ENCODE data around the gene CYP19A1. TPM values are rescaled to one million over a fixed set of nuclear protein-coding genes. Genes with fewer than 3 reads are reported as not detected.
"Not testable (repeated sequence)": the region's sequence is repeated elsewhere in the genome, so short reads cannot be mapped to it uniquely, and the experiment has no call there.

Gene CYP19A1
- total RNA-seq, 1 donor from 2014 or later, result 0.95 TPM

DNA sequence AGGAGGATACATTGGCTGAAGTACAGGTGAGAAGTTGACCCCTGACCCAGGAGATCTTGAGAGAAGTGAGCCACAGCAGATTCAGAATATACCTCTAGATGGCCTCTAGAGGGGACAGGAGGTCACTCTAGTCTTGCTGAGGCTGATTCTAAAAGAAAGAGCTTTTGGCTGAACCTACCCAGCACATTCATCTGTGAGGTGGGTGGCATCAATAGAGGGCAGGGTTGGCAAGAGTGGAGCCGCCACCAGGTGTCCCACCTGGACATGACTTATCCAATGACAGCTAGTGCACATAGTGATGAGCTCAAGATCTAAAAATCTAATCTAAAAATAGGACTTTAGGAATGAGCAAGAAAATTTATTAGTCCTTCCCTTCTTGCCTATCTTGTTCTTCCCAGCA is 51.6 kb downstream of the CYP19A1 start:
- ATAC-seq (peak in 1 of 2 donors; percentile 18), DNase-seq (no peak)
- no peaks in the 10 kb centered on the region for H3K27me3 ChIP-seq (ENCODE audit: low read depth)
- intact Hi-C loops (cut with DNase I), result no loop called here
- H3K27ac ChIP-seq, result no peak overlapping the region
- H3K36me3 ChIP-seq, result no peaks in the 10 kb centered on the region
- no peak overlapping the region for H3K4me3 ChIP-seq
- TF ChIP-seq, protein P1, sequence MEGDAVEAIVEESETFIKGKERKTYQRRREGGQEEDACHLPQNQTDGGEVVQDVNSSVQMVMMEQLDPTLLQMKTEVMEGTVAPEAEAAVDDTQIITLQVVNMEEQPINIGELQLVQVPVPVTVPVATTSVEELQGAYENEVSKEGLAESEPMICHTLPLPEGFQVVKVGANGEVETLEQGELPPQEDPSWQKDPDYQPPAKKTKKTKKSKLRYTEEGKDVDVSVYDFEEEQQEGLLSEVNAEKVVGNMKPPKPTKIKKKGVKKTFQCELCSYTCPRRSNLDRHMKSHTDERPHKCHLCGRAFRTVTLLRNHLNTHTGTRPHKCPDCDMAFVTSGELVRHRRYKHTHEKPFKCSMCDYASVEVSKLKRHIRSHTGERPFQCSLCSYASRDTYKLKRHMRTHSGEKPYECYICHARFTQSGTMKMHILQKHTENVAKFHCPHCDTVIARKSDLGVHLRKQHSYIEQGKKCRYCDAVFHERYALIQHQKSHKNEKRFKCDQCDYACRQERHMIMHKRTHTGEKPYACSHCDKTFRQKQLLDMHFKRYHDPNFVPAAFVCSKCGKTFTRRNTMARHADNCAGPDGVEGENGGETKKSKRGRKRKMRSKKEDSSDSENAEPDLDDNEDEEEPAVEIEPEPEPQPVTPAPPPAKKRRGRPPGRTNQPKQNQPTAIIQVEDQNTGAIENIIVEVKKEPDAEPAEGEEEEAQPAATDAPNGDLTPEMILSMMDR (IDR thresholded peaks at IDR 0.05), result peak; percentile 20
- no peaks in the 10 kb centered on the region for H3K9me3 ChIP-seq
- H3K4me1 ChIP-seq, result peaks cover 7% of the 10 kb centered on the region

DNA sequence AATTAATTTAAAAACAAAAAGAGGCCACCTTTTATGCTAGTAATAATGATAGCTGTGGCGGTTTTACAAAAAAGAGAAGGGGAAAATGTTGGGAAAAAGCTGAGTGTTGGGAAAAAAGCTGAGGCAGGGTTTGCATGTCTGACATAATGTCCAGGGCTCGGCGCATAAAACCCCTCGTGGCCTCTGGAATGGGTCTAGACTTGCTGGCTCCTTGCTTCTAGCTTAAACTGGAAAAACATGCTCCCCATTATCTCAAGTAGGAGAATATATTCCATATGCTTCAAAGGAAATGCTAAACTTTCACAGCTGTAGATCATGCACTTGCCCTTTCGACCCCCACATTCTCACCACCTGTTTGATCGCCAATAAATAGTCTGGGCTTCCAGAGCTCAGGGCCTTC is 53.0 kb downstream of the CYP19A1 start:
- no peak for DNase-seq
- no peak overlapping the region for H3K27ac ChIP-seq
- no peak for ATAC-seq

DNA sequence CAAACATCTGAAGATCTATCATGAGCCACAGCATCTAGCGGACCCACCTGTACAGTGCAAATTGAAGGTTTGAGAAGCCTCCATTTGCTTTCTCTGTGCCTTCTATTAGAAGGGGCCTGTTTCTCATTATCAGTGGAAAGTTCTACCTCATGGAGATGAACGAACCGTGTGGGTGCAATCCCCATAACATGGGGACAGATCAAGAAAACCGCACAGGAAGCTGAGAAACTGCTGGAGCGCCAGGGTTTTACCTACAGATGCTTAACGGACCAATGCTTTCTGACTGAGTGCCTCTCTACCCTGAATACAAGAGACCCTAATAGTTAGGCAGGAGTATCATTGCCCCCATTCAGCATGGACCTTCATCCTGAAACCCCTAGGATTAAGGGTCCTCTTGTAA is 53.5 kb downstream of the CYP19A1 start:
- ATAC-seq, result no peak
- peaks cover 7% of the 10 kb centered on the region for H3K4me1 ChIP-seq
- no peaks in the 10 kb centered on the region for H3K27me3 ChIP-seq (ENCODE audit: low read depth)
- no peaks in the 10 kb centered on the region for H3K36me3 ChIP-seq
- TF ChIP-seq, protein P1 (IDR thresholded peaks at IDR 0.05), result no peak
- no peak for DNase-seq
- H3K27ac ChIP-seq, result no peak overlapping the region
- no peaks in the 10 kb centered on the region for H3K9me3 ChIP-seq
- H3K4me3 ChIP-seq, result no peak overlapping the region
- intact Hi-C loops (cut with DNase I), result no loop called here

More for the DNA sequence above, 53.0 kb downstream of the CYP19A1 start:
- Histone ChIP-seq H3K27me3 (ENCODE audit: low read depth) (no peaks in the 10 kb centered on the region), H3K4me1 (peaks cover 7% of the 10 kb centered on the region), H3K9me3 (no peaks in the 10 kb centered on the region), H3K36me3 (no peaks in the 10 kb centered on the region), H3K4me3 (no peak overlapping the region)
- intact Hi-C loops (cut with DNase I), result no loop called here
- TF ChIP-seq, protein P1 (IDR thresholded peaks at IDR 0.05), result no peak

DNA sequence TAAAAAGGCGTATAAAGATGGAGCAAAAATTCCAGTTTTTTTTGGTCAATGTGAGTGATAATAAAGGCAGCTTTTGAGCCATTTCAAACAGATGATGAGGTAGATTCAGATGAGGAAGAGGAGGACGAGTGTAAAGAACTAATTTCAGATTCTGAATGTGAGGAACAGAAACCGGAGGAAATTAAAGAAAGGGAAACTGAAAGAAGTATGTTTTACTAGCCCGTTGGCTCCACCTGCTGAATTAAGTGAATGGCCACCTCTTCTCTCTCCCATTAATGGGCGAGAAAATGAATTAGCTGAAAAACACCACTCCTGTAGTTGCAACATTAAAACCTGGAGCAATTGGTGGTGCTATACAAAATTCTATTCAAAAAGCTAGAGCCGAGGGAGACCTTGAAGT is 55.4 kb downstream of the CYP19A1 start:
- TF ChIP-seq, protein P1 (IDR thresholded peaks at IDR 0.05), result no peak
- no peak for DNase-seq
- intact Hi-C loops (cut with DNase I), result no loop called here
- no peak for ATAC-seq
- Histone ChIP-seq H3K4me1 (peaks cover 7% of the 10 kb centered on the region), H3K4me3 (no peak overlapping the region), H3K27ac (no peak overlapping the region), H3K36me3 (no peaks in the 10 kb centered on the region), H3K9me3 (no peaks in the 10 kb centered on the region), H3K27me3 (ENCODE audit: low read depth) (no peaks in the 10 kb centered on the region)

DNA sequence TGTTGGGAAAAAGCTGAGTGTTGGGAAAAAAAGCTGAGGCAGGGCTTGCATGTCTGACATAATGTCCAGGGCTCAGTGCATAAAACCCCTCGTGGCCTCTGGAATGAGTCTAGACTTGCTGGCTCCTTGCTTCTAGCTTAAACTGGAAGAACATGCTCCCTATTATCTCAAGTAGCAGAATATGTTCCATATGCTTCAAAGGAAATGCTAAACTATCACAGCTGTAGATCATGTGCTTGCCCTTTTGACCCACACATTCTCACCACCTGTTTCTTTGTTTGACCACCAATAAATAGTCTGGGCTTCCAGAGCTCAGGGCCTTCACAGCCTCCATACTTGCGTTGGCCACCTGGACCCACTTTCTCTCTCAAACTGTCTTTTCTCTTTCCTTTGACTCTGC is 56.2 kb downstream of the CYP19A1 start:
- H3K27ac ChIP-seq; DNase-seq; intact Hi-C loops (cut with DNase I); H3K27me3 ChIP-seq (ENCODE audit: low read depth); ATAC-seq; H3K4me3 ChIP-seq; H3K9me3 ChIP-seq; H3K4me1 ChIP-seq; H3K36me3 ChIP-seq: not testable (repeated sequence)

DNA sequence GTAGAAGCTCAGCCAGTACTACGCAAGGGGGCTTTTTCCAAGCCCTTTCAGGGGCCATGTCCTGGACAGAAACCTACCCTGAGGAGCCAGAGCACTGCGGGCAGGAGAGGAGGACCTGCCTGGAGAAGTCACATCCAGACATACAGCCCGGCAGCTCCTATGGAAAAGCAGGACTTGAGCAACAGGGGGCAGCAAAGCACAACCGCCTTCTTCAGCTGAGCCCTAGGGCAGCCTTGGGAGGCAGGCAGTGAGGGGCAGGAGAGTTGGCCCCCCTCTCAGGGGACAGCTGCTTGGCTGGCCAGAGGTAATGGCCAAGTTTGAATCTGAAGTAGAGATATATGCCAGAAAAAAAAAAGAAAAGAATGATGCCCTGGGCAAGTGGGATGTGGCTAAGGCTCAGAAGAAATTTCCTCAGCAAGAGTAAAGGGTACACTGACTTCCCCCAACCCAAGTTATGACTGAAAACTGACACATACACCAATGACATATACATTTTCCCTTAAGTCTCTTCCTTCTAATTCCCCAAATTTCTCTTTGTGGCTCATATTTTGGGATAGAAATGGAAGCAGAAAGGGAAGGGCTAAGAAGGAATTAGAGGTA is 56.9 kb downstream of the CYP19A1 start:
- H3K27me3 ChIP-seq (ENCODE audit: low read depth), result peaks cover 5% of the 10 kb centered on the region
- no peak overlapping the region for H3K4me3 ChIP-seq
- H3K4me1 ChIP-seq, result peaks cover 7% of the 10 kb centered on the region
- no peak overlapping the region for H3K27ac ChIP-seq
- TF ChIP-seq, protein P1 (IDR thresholded peaks at IDR 0.05), result peak; percentile 59
- H3K36me3 ChIP-seq, result no peaks in the 10 kb centered on the region
- DNase-seq (peak; percentile 68), ATAC-seq (peak; percentile 83 to 90)
- intact Hi-C loops (cut with DNase I), result no loop called here
- no peaks in the 10 kb centered on the region for H3K9me3 ChIP-seq

All from lower lobe of right lung (tissue), 2 donors.